ENCODE measurements around the gene PDE4D.

GRCh38 chr5:59807806-59808205 lies 85.7 kb downstream of the PDE4D start:
- TF ChIP-seq POLR2A (IDR thresholded peaks at IDR 0.05; ENCODE audit: low read depth, low read length) (no peak), POLR2AphosphoS5 (IDR thresholded peaks at IDR 0.05; ENCODE audit: low read depth, low read length) (no peak)
